WTC11 (cell line): ENCODE data around the gene TNS3. TPM values are rescaled to one million over a fixed set of nuclear protein-coding genes. Genes with fewer than 3 reads are reported as not detected.
A peak's percentile ranks its signal among the peaks of the same experiment; 100 is the strongest.

Source experiments
- ATAC-seq: fragments of 200-7000 bp; cut with Tn5 transposase; 2 replicates; pipeline ENCODE4 v1.10.0; 2021; ENCODE audit warnings: mild to moderate bottlenecking, moderate library complexity
- CTCF ChIA-PET: fragments of 300-600 bp; sonication (Branson Sonifier 250); formaldehyde crosslinking; loops from one replicate; lab custom pipeline; 2021; ENCODE audit warnings: antibody characterized with exemption; lab: Charles Lee
- POLR2A ChIA-PET: fragments of 350-600 bp; sonication (Branson Sonifier 250); formaldehyde crosslinking; loops from one replicate; lab custom pipeline; 2021; ENCODE audit warnings: antibody characterized with exemption; lab: Charles Lee
- DNase-seq: peaks from one replicate; pipeline ENCODE4 v3.0.0; 2021; ENCODE audit warnings: low spot score
- H3K27ac Mint-ChIP-seq: 2 replicates; pipeline ENCODE4 v1.8.0; 2021; ENCODE audit warnings: mixed read lengths
- H3K27me3 Mint-ChIP-seq: 2 replicates; pipeline ENCODE4 v1.8.0; 2021; ENCODE audit warnings: low read depth, mild to moderate bottlenecking, moderate library complexity, mixed read lengths
- H3K36me3 Mint-ChIP-seq: 2 replicates; pipeline ENCODE4 v1.8.0; 2021; ENCODE audit warnings: mixed read lengths
- H3K4me1 Mint-ChIP-seq: 2 replicates; pipeline ENCODE4 v1.8.0; 2022; ENCODE audit warnings: mixed read lengths
- H3K4me3 Mint-ChIP-seq: 2 replicates; pipeline ENCODE4 v1.8.0; 2021; ENCODE audit warnings: mild to moderate bottlenecking, moderate library complexity, mixed read lengths
- H3K9me3 Mint-ChIP-seq: 2 replicates; pipeline ENCODE4 v1.8.0; 2021; ENCODE audit warnings: mixed read lengths
- ATF6 ChIP-seq: sonication (generic); formaldehyde crosslinking; IDR thresholded peaks from 2 replicates; pipeline ENCODE4 v1.8.1; 2023; ENCODE audit warnings: mild to moderate bottlenecking, missing genetic modification reagents
- ELF4 ChIP-seq: sonication (generic); formaldehyde crosslinking; IDR thresholded peaks from 2 replicates; pipeline ENCODE4 v1.8.1; 2022; ENCODE audit warnings: low read depth, mild to moderate bottlenecking, moderate library complexity, missing genetic modification reagents
- EMX1 ChIP-seq: fragments of 250-450 bp; sonication (Bioruptor Pico); IDR thresholded peaks from 2 replicates; pipeline ENCODE4 v1.8.0; 2021; ENCODE audit warnings: mild to moderate bottlenecking
- ESRRA ChIP-seq: sonication (generic); formaldehyde crosslinking; IDR thresholded peaks from 2 replicates; pipeline ENCODE4 v1.8.1; 2022; ENCODE audit warnings: mild to moderate bottlenecking, missing genetic modification reagents, borderline replicate concordance
- FOXP1 ChIP-seq: sonication (generic); formaldehyde crosslinking; IDR thresholded peaks from 2 replicates; pipeline ENCODE4 v1.8.0; 2022; ENCODE audit warnings: missing genetic modification reagents, mild to moderate bottlenecking, moderate library complexity, borderline replicate concordance
- GTF2I ChIP-seq: fragments of 250-450 bp; sonication (Bioruptor Pico); conservative IDR thresholded peaks from 2 replicates; pipeline ENCODE4 v1.4.0; 2021; ENCODE audit warnings: mild to moderate bottlenecking
- JUN ChIP-seq: sonication (generic); formaldehyde crosslinking; IDR thresholded peaks from 2 replicates; pipeline ENCODE4 v1.8.0; 2023; ENCODE audit warnings: mild to moderate bottlenecking, missing genetic modification reagents
- MAX ChIP-seq: sonication (generic); formaldehyde crosslinking; IDR thresholded peaks from 2 replicates; pipeline ENCODE4 v1.8.0; 2022; ENCODE audit warnings: mild to moderate bottlenecking, missing genetic modification reagents
- NFATC4 ChIP-seq: fragments of 250-450 bp; sonication (Bioruptor Pico); IDR thresholded peaks from 2 replicates; pipeline ENCODE4 v1.9.0; 2021; ENCODE audit warnings: mild to moderate bottlenecking
- NFYB ChIP-seq: sonication (generic); formaldehyde crosslinking; conservative IDR thresholded peaks from 2 replicates; pipeline ENCODE4 v1.8.0; 2022; ENCODE audit warnings: low read depth, missing genetic modification reagents
- SMAD4 ChIP-seq: sonication (generic); formaldehyde crosslinking; IDR thresholded peaks from 2 replicates; pipeline ENCODE4 v1.8.0; 2022; ENCODE audit warnings: mild to moderate bottlenecking, missing genetic modification reagents
- TEAD1 ChIP-seq: sonication (generic); formaldehyde crosslinking; IDR thresholded peaks from 2 replicates; pipeline ENCODE4 v1.8.0; 2022; ENCODE audit warnings: mild to moderate bottlenecking, missing genetic modification reagents
- ZNF121 ChIP-seq: sonication (generic); formaldehyde crosslinking; IDR thresholded peaks from 2 replicates; pipeline ENCODE4 v1.8.0; 2023; ENCODE audit warnings: missing genetic modification reagents
- ZNF263 ChIP-seq: sonication (generic); formaldehyde crosslinking; IDR thresholded peaks from 2 replicates; pipeline ENCODE4 v1.8.1; 2022; ENCODE audit warnings: low read depth, mild to moderate bottlenecking, moderate library complexity, missing genetic modification reagents
- ZNF396 ChIP-seq: fragments of 250-450 bp; sonication (Bioruptor Pico); IDR thresholded peaks from 2 replicates; pipeline ENCODE4 v1.8.0; 2021; ENCODE audit warnings: mild to moderate bottlenecking, moderate library complexity, borderline replicate concordance
- ZNF416 ChIP-seq: fragments of 250-450 bp; sonication (Bioruptor Pico); IDR thresholded peaks from 2 replicates; pipeline ENCODE4 v1.9.0; 2021; ENCODE audit warnings: mild to moderate bottlenecking, inconsistent platforms
- ZNF512 ChIP-seq: sonication (generic); formaldehyde crosslinking; IDR thresholded peaks from 2 replicates; pipeline ENCODE4 v1.8.1; 2022; ENCODE audit warnings: missing genetic modification reagents, borderline replicate concordance
- ZNF671 ChIP-seq: fragments of 250-450 bp; sonication (Bioruptor Pico); IDR thresholded peaks from 2 replicates; pipeline ENCODE4 v1.8.0; 2021; ENCODE audit warnings: mild to moderate bottlenecking
- total RNA-seq: library from RNA; stranded (reverse); gene quantifications from 3 replicates; pipeline ENCODE4 v1.2.3, GENCODE V29; 2021
- TF ChIP-seq, protein P1 (sequence below): fragments of 250-450 bp; sonication (Bioruptor Pico); IDR thresholded peaks from 2 replicates; pipeline ENCODE4 v2.1.2; 2022; ENCODE audit warnings: mild to moderate bottlenecking, moderate library complexity
- TF ChIP-seq, protein P2 (sequence below): fragments of 250-450 bp; sonication (Bioruptor Pico); IDR thresholded peaks from 2 replicates; pipeline ENCODE4 v1.9.0; 2021; ENCODE audit warnings: mild to moderate bottlenecking

The TNS3 gene
- total RNA-seq, 1 experiment from 2014 or later: 37.7 TPM

DNA sequence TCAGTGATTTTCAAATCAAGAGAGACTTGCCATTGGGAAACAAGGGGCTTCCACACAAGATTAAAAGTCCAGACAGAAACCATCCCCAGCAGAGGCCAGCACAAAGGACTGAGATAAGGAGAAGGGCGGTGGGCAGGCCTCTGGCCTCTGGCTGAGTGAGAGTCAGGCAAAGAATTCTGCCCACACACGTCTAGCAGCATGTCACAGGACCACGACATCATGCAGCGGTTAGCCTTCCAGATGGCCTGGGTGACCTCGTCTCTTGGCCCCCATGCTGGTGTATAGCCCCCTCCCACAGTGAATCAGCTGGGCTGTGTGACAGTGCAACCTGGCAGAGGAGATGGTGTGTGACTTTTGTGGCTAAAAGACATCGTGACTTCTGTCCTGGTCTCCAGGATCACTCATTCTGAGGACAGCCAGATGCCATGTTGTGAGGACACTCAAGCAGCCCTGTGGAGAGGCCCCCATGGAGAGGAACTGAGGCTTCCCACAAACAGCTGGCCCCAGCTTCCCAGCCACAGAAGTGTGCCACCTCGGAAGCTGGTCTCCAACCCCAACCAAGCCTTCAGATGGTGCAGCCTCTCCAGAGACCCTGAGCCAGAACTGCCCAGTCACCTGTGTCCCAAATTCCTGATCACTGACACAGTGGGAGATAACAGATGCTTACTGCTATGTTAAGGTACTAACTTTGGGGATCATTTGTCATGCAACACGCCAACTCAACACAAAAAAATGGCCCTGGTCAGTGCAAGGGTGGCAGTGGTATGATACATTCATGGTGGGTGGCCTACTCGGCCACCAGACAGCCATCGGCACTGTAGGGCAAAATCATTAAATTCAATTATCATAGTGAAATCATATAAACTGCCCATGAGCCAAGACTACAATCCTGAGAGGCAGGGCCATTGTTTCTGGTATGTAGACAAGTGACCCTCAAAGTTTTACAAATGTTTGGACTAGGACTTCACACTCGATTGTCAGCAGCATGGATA, 73.2 kb downstream of the TNS3 start:
- DNase-seq: no peak
- no peak overlapping the region for H3K4me3 Mint-ChIP-seq
- peaks cover 17% of the 10 kb centered on the region for H3K4me1 Mint-ChIP-seq
- CTCF ChIA-PET: no interaction called here
- no peaks in the 10 kb centered on the region for H3K9me3 Mint-ChIP-seq
- no peaks in the 10 kb centered on the region for H3K27me3 Mint-ChIP-seq
- POLR2A ChIA-PET: no interaction called here
- H3K27ac Mint-ChIP-seq: 0 out of 2 replicates have a peak overlapping the region, but pooled peaks have one; percentile 27
- ATAC-seq: no peak
- peaks cover 6% of the 10 kb centered on the region for H3K36me3 Mint-ChIP-seq
- no peak for TF ChIP-seq ELF4 (CRISPR knock-in tag)
- no peak for TF ChIP-seq NFATC4 (CRISPR knock-in tag)
- no peak for TF ChIP-seq EMX1

- ATAC-seq (no peak), DNase-seq (no peak)
- TF ChIP-seq ZNF416 (CRISPR knock-in tag) (no peak), ESRRA (no peak), NFATC4 (CRISPR knock-in tag) (no peak), ZNF512 (CRISPR knock-in tag) (no peak), ZNF671 (CRISPR knock-in tag) (no peak)
- H3K27me3 Mint-ChIP-seq: no peaks in the 10 kb centered on the region
- H3K36me3 Mint-ChIP-seq: peaks cover 6% of the 10 kb centered on the region
- H3K27ac Mint-ChIP-seq: 0 out of 2 replicates have a peak overlapping the region, but pooled peaks have one; percentile 20
- no peak overlapping the region for H3K4me3 Mint-ChIP-seq
- peaks cover 25% of the 10 kb centered on the region for H3K4me1 Mint-ChIP-seq
- ChIA-PET POLR2A (no interaction called here), CTCF (interaction anchor here (1.0 kb wide), 1 partner anchor 241 kb away, joined by 3 read pairs; no protein-coding TSS in a partner anchor)
- H3K9me3 Mint-ChIP-seq: no peaks in the 10 kb centered on the region
Observed at GRCh38 chr7:47507522-47507921, 74.4 kb downstream of the TNS3 start.

DNA sequence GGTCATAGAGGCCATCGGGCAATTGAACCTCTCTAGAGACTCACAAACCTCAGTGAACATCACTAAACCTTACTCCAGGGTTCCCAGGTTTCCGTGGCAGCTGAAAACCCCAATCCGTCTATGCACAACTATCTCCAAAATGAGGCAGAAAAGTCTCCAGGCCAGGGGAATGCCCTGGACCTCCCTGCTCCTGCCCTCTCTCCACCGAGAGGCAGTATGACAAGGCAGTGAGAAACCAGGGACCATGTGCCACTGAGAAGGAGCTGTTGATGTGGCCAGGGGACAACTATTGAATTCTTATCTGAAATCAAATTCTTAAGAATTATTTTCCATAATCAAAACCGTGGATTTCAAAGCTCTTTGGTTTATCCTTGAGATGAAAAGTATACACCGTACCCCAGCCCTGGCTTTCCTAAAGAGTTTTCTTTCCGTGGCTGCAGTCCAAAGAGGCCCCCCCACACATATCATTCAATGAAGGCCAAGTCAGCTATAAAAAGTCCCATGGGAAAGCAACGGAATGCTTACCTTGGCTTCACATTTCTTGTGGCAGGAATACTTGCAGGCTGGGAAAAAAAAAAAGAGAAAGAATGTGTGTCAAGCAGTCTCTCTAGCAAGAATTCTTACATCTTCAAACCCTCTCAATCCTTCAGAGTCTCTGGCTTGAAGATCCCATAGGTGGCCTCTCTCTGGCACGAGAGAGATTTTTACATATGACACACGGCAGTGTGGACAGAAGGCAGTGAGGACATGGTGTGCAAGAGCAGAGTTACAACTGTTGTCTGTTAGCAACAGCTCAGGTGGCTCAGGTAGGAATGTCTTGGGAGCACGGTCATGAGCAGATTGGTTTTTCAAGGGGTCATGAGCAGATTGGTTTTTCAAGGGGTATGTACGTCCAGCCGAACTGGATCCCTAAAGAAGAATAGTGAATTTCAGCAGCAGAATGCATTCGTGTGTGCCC, 75.2 kb downstream of the TNS3 start:
- no peaks in the 10 kb centered on the region for H3K9me3 Mint-ChIP-seq
- peaks cover 30% of the 10 kb centered on the region for H3K4me1 Mint-ChIP-seq
- TF ChIP-seq ZNF121 (CRISPR knock-in tag) (no peak), ATF6 (no peak), GTF2I (CRISPR knock-in tag) (no peak), ZNF396 (no peak), ZNF263 (CRISPR knock-in tag) (no peak), TEAD1 (CRISPR knock-in tag) (no peak), FOXP1 (CRISPR knock-in tag) (no peak), JUN (CRISPR knock-in tag) (no peak), NFYB (CRISPR knock-in tag) (no peak), MAX (CRISPR knock-in tag) (no peak), SMAD4 (no peak)
- TF ChIP-seq, protein P1, sequence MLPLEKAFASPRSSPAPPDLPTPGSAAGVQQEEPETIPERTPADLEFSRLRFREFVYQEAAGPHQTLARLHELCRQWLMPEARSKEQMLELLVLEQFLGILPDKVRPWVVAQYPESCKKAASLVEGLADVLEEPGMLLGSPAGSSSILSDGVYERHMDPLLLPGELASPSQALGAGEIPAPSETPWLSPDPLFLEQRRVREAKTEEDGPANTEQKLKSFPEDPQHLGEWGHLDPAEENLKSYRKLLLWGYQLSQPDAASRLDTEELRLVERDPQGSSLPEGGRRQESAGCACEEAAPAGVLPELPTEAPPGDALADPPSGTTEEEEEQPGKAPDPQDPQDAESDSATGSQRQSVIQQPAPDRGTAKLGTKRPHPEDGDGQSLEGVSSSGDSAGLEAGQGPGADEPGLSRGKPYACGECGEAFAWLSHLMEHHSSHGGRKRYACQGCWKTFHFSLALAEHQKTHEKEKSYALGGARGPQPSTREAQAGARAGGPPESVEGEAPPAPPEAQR (CRISPR knock-in tag): no peak
- TF ChIP-seq, protein P2, sequence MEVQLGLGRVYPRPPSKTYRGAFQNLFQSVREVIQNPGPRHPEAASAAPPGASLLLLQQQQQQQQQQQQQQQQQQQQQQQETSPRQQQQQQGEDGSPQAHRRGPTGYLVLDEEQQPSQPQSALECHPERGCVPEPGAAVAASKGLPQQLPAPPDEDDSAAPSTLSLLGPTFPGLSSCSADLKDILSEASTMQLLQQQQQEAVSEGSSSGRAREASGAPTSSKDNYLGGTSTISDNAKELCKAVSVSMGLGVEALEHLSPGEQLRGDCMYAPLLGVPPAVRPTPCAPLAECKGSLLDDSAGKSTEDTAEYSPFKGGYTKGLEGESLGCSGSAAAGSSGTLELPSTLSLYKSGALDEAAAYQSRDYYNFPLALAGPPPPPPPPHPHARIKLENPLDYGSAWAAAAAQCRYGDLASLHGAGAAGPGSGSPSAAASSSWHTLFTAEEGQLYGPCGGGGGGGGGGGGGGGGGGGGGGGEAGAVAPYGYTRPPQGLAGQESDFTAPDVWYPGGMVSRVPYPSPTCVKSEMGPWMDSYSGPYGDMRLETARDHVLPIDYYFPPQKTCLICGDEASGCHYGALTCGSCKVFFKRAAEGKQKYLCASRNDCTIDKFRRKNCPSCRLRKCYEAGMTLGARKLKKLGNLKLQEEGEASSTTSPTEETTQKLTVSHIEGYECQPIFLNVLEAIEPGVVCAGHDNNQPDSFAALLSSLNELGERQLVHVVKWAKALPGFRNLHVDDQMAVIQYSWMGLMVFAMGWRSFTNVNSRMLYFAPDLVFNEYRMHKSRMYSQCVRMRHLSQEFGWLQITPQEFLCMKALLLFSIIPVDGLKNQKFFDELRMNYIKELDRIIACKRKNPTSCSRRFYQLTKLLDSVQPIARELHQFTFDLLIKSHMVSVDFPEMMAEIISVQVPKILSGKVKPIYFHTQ (CRISPR knock-in tag): no peak
- TF ChIP-seq, all 79 proteins: peak for 0
- DNase-seq (no peak), ATAC-seq (no peak)
- Mint-ChIP-seq H3K27ac (peak overlapping the region; percentile 37; the same call in 1 of the 2 replicates), H3K4me3 (no peak overlapping the region), H3K27me3 (no peaks in the 10 kb centered on the region), H3K36me3 (peaks cover 6% of the 10 kb centered on the region)
- ChIA-PET CTCF (interaction anchor here (1.0 kb wide), 1 partner anchor 240 kb away, joined by 3 read pairs; no protein-coding TSS in a partner anchor), POLR2A (no interaction called here)
